ENCODE measurements around the gene DUSP18. TPM values are rescaled to one million over a fixed set of nuclear protein-coding genes. Genes with fewer than 3 reads are reported as not detected.
"Not testable (repeated sequence)": the region's sequence is repeated elsewhere in the genome, so short reads cannot be mapped to it uniquely, and the experiment has no call there.

Gene DUSP18
- total RNA-seq, 1 donor from 2014 or later, result 1.0 TPM

DNA sequence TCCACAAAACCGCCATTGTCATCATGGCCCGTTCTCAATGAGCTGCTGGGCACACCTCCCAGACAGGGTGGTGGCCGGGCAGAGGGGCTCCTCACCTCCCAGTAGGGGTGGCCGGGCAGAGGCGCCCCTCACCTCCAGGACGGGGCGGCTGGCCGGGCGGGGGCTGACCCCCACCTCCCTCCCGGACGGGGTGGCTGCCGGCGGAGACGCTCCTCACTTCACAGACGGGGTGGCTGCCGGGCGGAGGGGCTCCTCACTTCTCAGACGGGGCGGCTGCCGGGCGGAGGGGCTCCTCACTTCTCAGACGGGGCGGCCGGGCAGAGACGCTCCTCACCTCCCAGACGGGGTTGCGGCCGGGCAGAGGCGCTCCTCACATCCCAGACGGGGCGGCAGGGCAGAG is 36.2 kb downstream of the DUSP18 start:
- not testable (repeated sequence) for H3K4me3 ChIP-seq (ENCODE audit: low read length in 3 of 3); H3K36me3 ChIP-seq (ENCODE audit: control insufficient read depth in 3 of 3, insufficient read depth in 3 of 3, low read length in 3 of 3); H3K27me3 ChIP-seq (ENCODE audit: control insufficient read depth in 3 of 3, insufficient read depth in 3 of 3, low read length in 3 of 3); H3K9me3 ChIP-seq (ENCODE audit: control insufficient read depth in 3 of 3, low read length in 3 of 3); H3K9ac ChIP-seq (ENCODE audit: low read depth in 1 of 3, low read length in 3 of 3); H3K27ac ChIP-seq (ENCODE audit: low read depth, low read length)
- H3K4me1 ChIP-seq (ENCODE audit: control insufficient read depth in 3 of 3, insufficient read depth in 3 of 3, low read length in 3 of 3), result peaks cover 16 to 21% (median 20%) of the 10 kb centered on the region in 3 donors

GRCh38 chr22:30628491-30628890 is 39.2 kb downstream of the DUSP18 start:
- no peak overlapping the region for H3K4me3 ChIP-seq (ENCODE audit: low read length in 3 of 3)
- no peak overlapping the region for H3K27ac ChIP-seq (ENCODE audit: low read depth, low read length)
- H3K9ac ChIP-seq (ENCODE audit: low read depth in 1 of 3, low read length in 3 of 3), result no peak overlapping the region
- no peaks in the 10 kb centered on the region for H3K4me1 ChIP-seq (ENCODE audit: control insufficient read depth in 3 of 3, insufficient read depth in 3 of 3, low read length in 3 of 3)
- H3K27me3 ChIP-seq (ENCODE audit: control insufficient read depth in 3 of 3, insufficient read depth in 3 of 3, low read length in 3 of 3), result no peaks in the 10 kb centered on the region
- H3K36me3 ChIP-seq (ENCODE audit: control insufficient read depth in 3 of 3, insufficient read depth in 3 of 3, low read length in 3 of 3), result peaks cover 0 to 3% (median 2%) of the 10 kb centered on the region in 3 donors
- H3K9me3 ChIP-seq (ENCODE audit: control insufficient read depth in 3 of 3, low read length in 3 of 3), result no peaks in the 10 kb centered on the region

GRCh38 chr22:30627471-30627870 is 40.2 kb downstream of the DUSP18 start:
- Histone ChIP-seq H3K9me3 (ENCODE audit: control insufficient read depth in 3 of 3, low read length in 3 of 3) (no peaks in the 10 kb centered on the region), H3K27me3 (ENCODE audit: control insufficient read depth in 3 of 3, insufficient read depth in 3 of 3, low read length in 3 of 3) (no peaks in the 10 kb centered on the region), H3K9ac (ENCODE audit: low read depth in 1 of 3, low read length in 3 of 3) (no peak overlapping the region), H3K27ac (ENCODE audit: low read depth, low read length) (no peak overlapping the region), H3K36me3 (ENCODE audit: control insufficient read depth in 3 of 3, insufficient read depth in 3 of 3, low read length in 3 of 3) (peaks cover 0 to 5% (median 3%) of the 10 kb centered on the region in 3 donors), H3K4me1 (ENCODE audit: control insufficient read depth in 3 of 3, insufficient read depth in 3 of 3, low read length in 3 of 3) (no peaks in the 10 kb centered on the region), H3K4me3 (ENCODE audit: low read length in 3 of 3) (no peak overlapping the region)

GRCh38 chr22:30626413-30626812 is 41.3 kb downstream of the DUSP18 start:
- H3K9me3 ChIP-seq (ENCODE audit: control insufficient read depth in 3 of 3, low read length in 3 of 3), result no peaks in the 10 kb centered on the region
- H3K27ac ChIP-seq (ENCODE audit: low read depth, low read length), result no peak overlapping the region
- H3K4me1 ChIP-seq (ENCODE audit: control insufficient read depth in 3 of 3, insufficient read depth in 3 of 3, low read length in 3 of 3), result no peaks in the 10 kb centered on the region
- H3K27me3 ChIP-seq (ENCODE audit: control insufficient read depth in 3 of 3, insufficient read depth in 3 of 3, low read length in 3 of 3), result no peaks in the 10 kb centered on the region
- H3K9ac ChIP-seq (ENCODE audit: low read depth in 1 of 3, low read length in 3 of 3), result no peak overlapping the region
- peaks cover 0 to 7% (median 5%) of the 10 kb centered on the region in 3 donors for H3K36me3 ChIP-seq (ENCODE audit: control insufficient read depth in 3 of 3, insufficient read depth in 3 of 3, low read length in 3 of 3)
- H3K4me3 ChIP-seq (ENCODE audit: low read length in 3 of 3), result no peak overlapping the region

DNA sequence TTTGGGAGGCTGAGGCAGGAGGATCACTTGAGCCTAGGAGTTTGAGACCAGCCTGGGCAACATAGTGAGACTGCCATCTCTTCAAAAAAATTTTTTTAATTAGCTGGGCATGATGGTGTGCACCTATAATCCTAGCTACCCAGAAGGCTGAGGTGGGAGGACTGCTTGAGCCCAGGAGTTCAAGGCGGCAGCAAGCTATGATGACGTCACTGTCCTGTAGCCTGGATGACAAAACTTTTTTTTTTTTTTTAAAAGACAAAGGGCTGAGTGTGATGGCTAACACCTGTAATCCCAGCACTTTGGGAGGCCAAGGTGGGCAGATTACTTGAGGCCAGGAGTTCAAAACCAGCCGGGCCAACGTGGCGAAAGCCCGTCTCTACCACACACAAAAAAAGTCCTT is 47.8 kb downstream of the DUSP18 start:
- not testable (repeated sequence) for H3K4me3 ChIP-seq (ENCODE audit: low read length in 3 of 3); H3K27ac ChIP-seq (ENCODE audit: low read depth, low read length); H3K9me3 ChIP-seq (ENCODE audit: control insufficient read depth in 3 of 3, low read length in 3 of 3); H3K9ac ChIP-seq (ENCODE audit: low read depth in 1 of 3, low read length in 3 of 3); H3K4me1 ChIP-seq (ENCODE audit: control insufficient read depth in 3 of 3, insufficient read depth in 3 of 3, low read length in 3 of 3); H3K27me3 ChIP-seq (ENCODE audit: control insufficient read depth in 3 of 3, insufficient read depth in 3 of 3, low read length in 3 of 3)
- H3K36me3 ChIP-seq (ENCODE audit: control insufficient read depth in 3 of 3, insufficient read depth in 3 of 3, low read length in 3 of 3), result peaks cover 6 to 22% (median 8%) of the 10 kb centered on the region in 3 donors

- H3K27me3 ChIP-seq (ENCODE audit: control insufficient read depth in 3 of 3, insufficient read depth in 3 of 3, low read length in 3 of 3), result no peaks in the 10 kb centered on the region
- no peak overlapping the region for H3K4me3 ChIP-seq (ENCODE audit: low read length in 3 of 3)
- H3K36me3 ChIP-seq (ENCODE audit: control insufficient read depth in 3 of 3, insufficient read depth in 3 of 3, low read length in 3 of 3), result peaks cover 6 to 27% (median 10%) of the 10 kb centered on the region in 3 donors
- no peaks in the 10 kb centered on the region for H3K9me3 ChIP-seq (ENCODE audit: control insufficient read depth in 3 of 3, low read length in 3 of 3)
- H3K27ac ChIP-seq (ENCODE audit: low read depth, low read length), result no peak overlapping the region
- no peaks in the 10 kb centered on the region for H3K4me1 ChIP-seq (ENCODE audit: control insufficient read depth in 3 of 3, insufficient read depth in 3 of 3, low read length in 3 of 3)
- H3K9ac ChIP-seq (ENCODE audit: low read depth in 1 of 3, low read length in 3 of 3), result no peak overlapping the region
Measured at GRCh38 chr22:30617819-30618218, 49.9 kb downstream of the DUSP18 start.

DNA sequence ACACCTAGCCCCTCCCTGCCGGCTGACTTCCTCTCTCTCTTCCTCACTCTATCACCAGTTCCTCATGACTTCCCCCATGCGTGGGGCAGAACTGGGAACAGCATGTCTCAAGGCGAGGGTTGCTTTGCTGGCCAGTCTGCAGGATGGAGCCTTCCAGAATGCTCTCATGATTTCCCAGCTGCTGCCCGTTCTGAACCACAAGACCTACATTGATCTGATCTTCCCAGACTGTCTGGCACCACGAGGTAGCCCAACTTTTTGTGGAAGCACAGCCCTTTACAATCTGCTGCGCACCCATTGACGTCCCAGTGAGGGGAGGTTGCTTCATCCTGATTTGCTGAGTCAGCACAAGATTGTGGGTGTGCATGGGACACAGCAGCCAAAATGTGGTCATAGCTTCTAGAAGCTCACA is 52.1 kb downstream of the DUSP18 start:
- H3K27ac ChIP-seq (ENCODE audit: low read depth, low read length), result no peak overlapping the region
- H3K9me3 ChIP-seq (ENCODE audit: control insufficient read depth in 3 of 3, low read length in 3 of 3), result no peaks in the 10 kb centered on the region
- peaks cover 6 to 22% (median 6%) of the 10 kb centered on the region in 3 donors for H3K36me3 ChIP-seq (ENCODE audit: control insufficient read depth in 3 of 3, insufficient read depth in 3 of 3, low read length in 3 of 3)
- no peaks in the 10 kb centered on the region for H3K27me3 ChIP-seq (ENCODE audit: control insufficient read depth in 3 of 3, insufficient read depth in 3 of 3, low read length in 3 of 3)
- no peaks in the 10 kb centered on the region for H3K4me1 ChIP-seq (ENCODE audit: control insufficient read depth in 3 of 3, insufficient read depth in 3 of 3, low read length in 3 of 3)
- no peak overlapping the region for H3K9ac ChIP-seq (ENCODE audit: low read depth in 1 of 3, low read length in 3 of 3)
- H3K4me3 ChIP-seq (ENCODE audit: low read length in 3 of 3), result no peak overlapping the region

- H3K4me3 ChIP-seq (ENCODE audit: low read length in 3 of 3), result no peak overlapping the region
- no peaks in the 10 kb centered on the region for H3K9me3 ChIP-seq (ENCODE audit: control insufficient read depth in 3 of 3, low read length in 3 of 3)
- H3K27ac ChIP-seq (ENCODE audit: low read depth, low read length), result no peak overlapping the region
- H3K4me1 ChIP-seq (ENCODE audit: control insufficient read depth in 3 of 3, insufficient read depth in 3 of 3, low read length in 3 of 3), result peaks cover 0 to under 1% (median 0%) of the 10 kb centered on the region in 3 donors
- peaks cover 6 to 18% (median 6%) of the 10 kb centered on the region in 3 donors for H3K36me3 ChIP-seq (ENCODE audit: control insufficient read depth in 3 of 3, insufficient read depth in 3 of 3, low read length in 3 of 3)
- H3K9ac ChIP-seq (ENCODE audit: low read depth in 1 of 3, low read length in 3 of 3), result no peak overlapping the region
- H3K27me3 ChIP-seq (ENCODE audit: control insufficient read depth in 3 of 3, insufficient read depth in 3 of 3, low read length in 3 of 3), result no peaks in the 10 kb centered on the region
Measured at GRCh38 chr22:30614879-30615278, 52.8 kb downstream of the DUSP18 start.

DNA sequence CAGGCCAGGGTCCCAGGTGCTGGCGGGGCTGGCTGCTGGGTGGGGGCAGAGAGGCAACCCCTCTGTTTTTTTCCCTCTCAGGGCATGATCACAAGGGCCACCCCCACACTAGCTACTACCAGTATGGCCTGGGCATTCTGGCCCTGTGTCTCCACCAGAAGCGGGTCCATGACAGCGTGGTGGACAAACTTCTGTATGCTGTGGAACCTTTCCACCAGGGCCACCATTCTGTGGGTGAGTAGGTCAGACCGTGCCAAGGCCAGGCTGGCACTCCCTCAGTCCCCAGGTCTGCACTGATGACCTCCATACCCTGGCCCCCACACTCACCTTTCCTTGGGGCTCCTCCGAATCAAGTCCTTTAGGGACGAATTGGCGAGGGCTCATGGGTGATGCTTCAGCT is 53.4 kb downstream of the DUSP18 start:
- no peak overlapping the region for H3K27ac ChIP-seq (ENCODE audit: low read depth, low read length)
- H3K36me3 ChIP-seq (ENCODE audit: control insufficient read depth in 3 of 3, insufficient read depth in 3 of 3, low read length in 3 of 3), result peaks cover 4 to 18% (median 5%) of the 10 kb centered on the region in 3 donors
- no peak overlapping the region for H3K4me3 ChIP-seq (ENCODE audit: low read length in 3 of 3)
- H3K27me3 ChIP-seq (ENCODE audit: control insufficient read depth in 3 of 3, insufficient read depth in 3 of 3, low read length in 3 of 3), result no peaks in the 10 kb centered on the region
- no peak overlapping the region for H3K9ac ChIP-seq (ENCODE audit: low read depth in 1 of 3, low read length in 3 of 3)
- H3K9me3 ChIP-seq (ENCODE audit: control insufficient read depth in 3 of 3, low read length in 3 of 3), result no peaks in the 10 kb centered on the region
- H3K4me1 ChIP-seq (ENCODE audit: control insufficient read depth in 3 of 3, insufficient read depth in 3 of 3, low read length in 3 of 3), result peaks cover 2 to 6% (median 4%) of the 10 kb centered on the region in 3 donors

GRCh38 chr22:30612789-30613188 is 54.9 kb downstream of the DUSP18 start:
- H3K9ac ChIP-seq (ENCODE audit: low read depth in 1 of 3, low read length in 3 of 3), result no peak overlapping the region
- no peak overlapping the region for H3K4me3 ChIP-seq (ENCODE audit: low read length in 3 of 3)
- H3K27ac ChIP-seq (ENCODE audit: low read depth, low read length), result no peak overlapping the region
- H3K36me3 ChIP-seq (ENCODE audit: control insufficient read depth in 3 of 3, insufficient read depth in 3 of 3, low read length in 3 of 3), result peaks cover 3 to 18% (median 5%) of the 10 kb centered on the region in 3 donors
- no peaks in the 10 kb centered on the region for H3K27me3 ChIP-seq (ENCODE audit: control insufficient read depth in 3 of 3, insufficient read depth in 3 of 3, low read length in 3 of 3)
- peaks cover 13 to 19% (median 14%) of the 10 kb centered on the region in 3 donors for H3K4me1 ChIP-seq (ENCODE audit: control insufficient read depth in 3 of 3, insufficient read depth in 3 of 3, low read length in 3 of 3)
- H3K9me3 ChIP-seq (ENCODE audit: control insufficient read depth in 3 of 3, low read length in 3 of 3), result no peaks in the 10 kb centered on the region

Data from skeletal muscle tissue (tissue), 4 donors.